Colonic mucosa (tissue), 4 donors: Measurements from ENCODE around the gene COL23A1. TPM values are rescaled to one million over a fixed set of nuclear protein-coding genes. Genes with fewer than 3 reads are reported as not detected.

Experiments used
- DNase-seq: peaks from one replicate; pipeline ENCODE4 v3.0.0-alpha.2; 2020
- H3K27ac ChIP-seq: fragments of 200-600 bp; one replicate; pipeline ENCODE4 v1.8.0; 2021
- H3K27me3 ChIP-seq: fragments of 200-600 bp; one replicate; pipeline ENCODE4 v1.8.0; 2021
- H3K36me3 ChIP-seq: fragments of 200-600 bp; one replicate; pipeline ENCODE4 v1.8.0; 2021
- H3K4me1 ChIP-seq: fragments of 200-600 bp; one replicate; pipeline ENCODE4 v1.8.0; 2021; ENCODE audit warnings: mild to moderate bottlenecking
- H3K4me3 ChIP-seq: fragments of 200-600 bp; one replicate; pipeline ENCODE4 v1.8.0; 2021
- H3K9ac ChIP-seq, 2 donors: one replicate each; pipeline ENCODE4 v1.7.0; 2013; ENCODE audit warnings: control low read depth in 2 of 2, low read depth in 2 of 2, low read length in 2 of 2
- H3K9me3 ChIP-seq: fragments of 200-600 bp; one replicate; pipeline ENCODE4 v1.8.0; 2021
- CTCF ChIP-seq: fragments of 200-600 bp; IDR thresholded peaks from one replicate; pipeline ENCODE4 v1.8.0; 2022; ENCODE audit warnings: antibody characterized with exemption, mild to moderate bottlenecking
- intact Hi-C: fragments of 100-400 bp; cut with DNase I; formaldehyde crosslinking; loops from one replicate; pipeline ENCODE4 v1.14.1; 2022
- total RNA-seq, 2 donors: library from RNA; stranded (reverse); fragmentation: NEBNext Ultra II Directional in 1 of 2; extraction: Animal tissue kit (Norgen Biotek cat#: 25700) in 1 of 2; gene quantifications; one replicate each; pipeline ENCODE4 v1.2.1, GENCODE V29; 2021
- donor health status: healthy.
- donor health status: DM: no; HTN: no; CAD: no.
- donor health status: DM: no; HTN: no; CAD: no.

COL23A1 gene
- total RNA-seq, 2 donors from 2014 or later = 0.37 to 0.49 TPM

DNA sequence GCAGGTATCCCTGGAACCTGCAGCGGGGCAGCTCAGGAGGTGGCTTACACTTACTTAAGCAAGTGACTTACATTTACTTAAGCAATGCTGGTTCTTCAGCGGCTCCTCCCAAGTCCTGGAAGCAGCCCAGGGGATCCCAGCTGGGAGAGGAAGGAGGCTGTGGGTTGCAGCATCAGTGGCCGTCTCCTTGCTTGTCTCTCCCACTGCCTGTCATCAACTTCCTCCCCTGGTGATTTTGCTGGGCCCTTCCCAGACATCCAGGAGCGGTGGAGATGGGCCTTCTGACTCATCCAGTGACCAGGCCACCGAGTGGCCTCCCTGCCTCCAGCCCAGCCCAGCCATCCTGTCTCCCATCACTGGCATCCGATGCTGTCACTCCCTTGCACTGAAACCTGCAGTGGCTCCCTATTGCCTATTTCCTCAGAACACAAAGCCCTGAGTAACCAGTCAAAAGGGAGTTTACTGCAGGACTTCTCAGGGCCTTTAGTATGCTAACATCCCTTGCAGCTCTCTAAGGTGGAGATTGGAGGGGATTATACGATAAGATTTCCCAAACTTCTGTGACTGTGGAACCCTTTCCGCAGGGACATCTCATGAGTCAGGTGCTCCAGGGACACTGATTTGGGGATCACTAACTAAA lies 201.7 kb downstream of the COL23A1 start:
- Histone ChIP-seq H3K9ac (no peak overlapping the region), H3K27ac (no peak overlapping the region)
- DNase-seq = peak; percentile 24

DNA sequence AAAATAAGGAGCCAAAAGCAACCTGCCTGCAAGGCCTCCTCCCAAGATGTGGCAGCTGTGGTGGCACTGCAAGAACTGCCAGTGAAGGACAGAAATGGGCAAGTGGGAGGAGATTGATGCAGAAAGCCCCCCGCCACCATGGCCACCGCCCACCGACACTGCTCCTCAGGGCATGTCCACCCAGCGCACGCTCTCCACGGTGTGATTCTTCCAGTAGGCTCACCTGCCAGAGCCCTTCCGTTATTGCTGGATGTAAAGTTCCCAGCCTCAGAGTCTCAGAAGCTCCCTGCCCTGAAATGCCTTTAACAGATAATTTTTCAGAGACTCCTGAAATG lies 202.4 kb downstream of the COL23A1 start:
- no peak overlapping the region for H3K4me3 ChIP-seq
- no peak overlapping the region for H3K27ac ChIP-seq
- H3K36me3 ChIP-seq = no peaks in the 10 kb centered on the region
- H3K9ac ChIP-seq = no peak overlapping the region
- H3K9me3 ChIP-seq = no peaks in the 10 kb centered on the region
- no peak for DNase-seq
- TF ChIP-seq CTCF = no peak
- H3K4me1 ChIP-seq = no peaks in the 10 kb centered on the region
- no peaks in the 10 kb centered on the region for H3K27me3 ChIP-seq
- intact Hi-C loops = no loop called here

More for the DNA sequence above, 201.7 kb downstream of the COL23A1 start:
- Histone ChIP-seq H3K9me3 (no peaks in the 10 kb centered on the region), H3K27me3 (no peaks in the 10 kb centered on the region), H3K4me1 (no peaks in the 10 kb centered on the region), H3K4me3 (no peak overlapping the region), H3K36me3 (no peaks in the 10 kb centered on the region)
- TF ChIP-seq CTCF = no peak
- intact Hi-C loops = no loop called here

- TF ChIP-seq CTCF = no peak
- Histone ChIP-seq H3K4me3 (no peak overlapping the region), H3K4me1 (no peaks in the 10 kb centered on the region), H3K9me3 (no peaks in the 10 kb centered on the region), H3K36me3 (no peaks in the 10 kb centered on the region), H3K27me3 (no peaks in the 10 kb centered on the region), H3K9ac (no peak overlapping the region), H3K27ac (no peak overlapping the region)
- DNase-seq = no peak
- intact Hi-C loops = no loop called here
These were observed 202.9 kb downstream of the COL23A1 start for GRCh38 chr5:178387061-178387855.

DNA sequence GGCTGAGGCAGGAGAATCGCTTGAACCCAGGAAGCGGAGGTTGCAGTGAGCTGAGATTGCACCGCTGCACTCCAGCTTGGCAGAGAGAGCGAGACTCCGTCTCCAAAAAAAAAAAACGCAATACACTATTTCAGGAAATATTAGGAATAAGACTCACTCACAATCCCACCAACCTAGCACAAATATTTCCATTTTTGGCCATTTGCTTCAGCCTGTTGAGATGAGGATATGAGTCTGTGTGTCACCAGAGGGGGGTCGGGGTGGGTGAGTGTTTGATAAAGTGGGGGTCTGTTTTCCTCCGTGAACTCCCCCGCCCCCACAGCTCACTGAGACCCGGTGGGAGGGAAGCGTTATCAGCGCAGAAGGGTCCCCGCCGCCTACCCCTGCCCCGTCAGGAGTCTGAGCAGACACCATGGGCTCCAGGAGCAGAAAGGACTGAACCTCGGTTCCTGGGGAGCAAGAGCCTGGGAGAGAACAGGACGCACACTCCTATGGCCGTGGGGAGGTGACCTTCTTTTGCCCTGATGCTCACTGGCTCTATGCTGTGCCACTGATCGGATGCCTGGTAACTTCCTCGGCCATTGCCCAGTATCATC lies 203.8 kb downstream of the COL23A1 start:
- Histone ChIP-seq H3K27ac (no peak overlapping the region), H3K27me3 (no peaks in the 10 kb centered on the region), H3K4me1 (no peaks in the 10 kb centered on the region), H3K4me3 (no peak overlapping the region), H3K9ac (no peak overlapping the region), H3K36me3 (no peaks in the 10 kb centered on the region), H3K9me3 (no peaks in the 10 kb centered on the region)
- intact Hi-C loops = no loop called here
- no peak for DNase-seq
- no peak for TF ChIP-seq CTCF

GRCh38 chr5:178385496-178385890 lies 204.7 kb downstream of the COL23A1 start:
- no peak for TF ChIP-seq CTCF
- Histone ChIP-seq H3K4me1 (no peaks in the 10 kb centered on the region), H3K9me3 (no peaks in the 10 kb centered on the region), H3K9ac (no peak overlapping the region), H3K27me3 (no peaks in the 10 kb centered on the region), H3K27ac (no peak overlapping the region), H3K36me3 (no peaks in the 10 kb centered on the region), H3K4me3 (no peak overlapping the region)
- DNase-seq = no peak
- intact Hi-C loops = no loop called here
